ENCODE data around the gene CPED1.
A peak's percentile ranks its signal among the peaks of the same experiment; 100 is the strongest.

CPED1 gene

GRCh38 chr7:121323515-121324302 is 335.2 kb downstream of the CPED1 start:
- DNase-seq (ENCODE audit: low spot score): no peak

- no peak for DNase-seq (ENCODE audit: low spot score)
Observed at GRCh38 chr7:121327671-121328070, 339.2 kb downstream of the CPED1 start.

- DNase-seq (ENCODE audit: low spot score): peak; percentile 83
Observed at GRCh38 chr7:121328508-121329190, 340.1 kb downstream of the CPED1 start, which contains the start of gene WNT16. TSS of gene WNT16 (plus strand) at chr7:121329000. CDS start at chr7:121329293, 293 bp downstream.

GRCh38 chr7:121329191-121330052 is 340.9 kb downstream of the CPED1 start:
- peak; percentile 27 for DNase-seq (ENCODE audit: low spot score)

GRCh38 chr7:121330053-121330833 is 341.7 kb downstream of the CPED1 start:
- DNase-seq (ENCODE audit: low spot score): peak; percentile 60

- DNase-seq (ENCODE audit: low spot score): no peak
Observed at GRCh38 chr7:121331048-121331447, 342.5 kb downstream of the CPED1 start.

- no peak for DNase-seq (ENCODE audit: low spot score)
Observed at GRCh38 chr7:121331574-121331973, 343.1 kb downstream of the CPED1 start.

GRCh38 chr7:121334376-121334775 is 345.9 kb downstream of the CPED1 start:
- no peak for DNase-seq (ENCODE audit: low spot score)

GRCh38 chr7:121334875-121335648 is 346.6 kb downstream of the CPED1 start:
- DNase-seq (ENCODE audit: low spot score): peak; percentile 54

- no peak for DNase-seq (ENCODE audit: low spot score)
Observed at GRCh38 chr7:121336579-121336978, 348.1 kb downstream of the CPED1 start.

GRCh38 chr7:121337398-121337797 is 348.9 kb downstream of the CPED1 start:
- DNase-seq (ENCODE audit: low spot score): peak; percentile 27

- DNase-seq (ENCODE audit: low spot score): no peak
Observed at GRCh38 chr7:121339082-121339481, 350.6 kb downstream of the CPED1 start.

- DNase-seq (ENCODE audit: low spot score): no peak
Observed at GRCh38 chr7:121341933-121342332, 353.4 kb downstream of the CPED1 start.

- no peak for DNase-seq (ENCODE audit: low spot score)
Observed at GRCh38 chr7:121342631-121343030, 354.1 kb downstream of the CPED1 start.

GRCh38 chr7:121343302-121343701 is 354.8 kb downstream of the CPED1 start:
- no peak for DNase-seq (ENCODE audit: low spot score)

GRCh38 chr7:121344093-121344492 is 355.6 kb downstream of the CPED1 start:
- no peak for DNase-seq (ENCODE audit: low spot score)

- no peak for DNase-seq (ENCODE audit: low spot score)
Observed at GRCh38 chr7:121344497-121344896, 356.0 kb downstream of the CPED1 start.

Data from GM03348 (cell line).